C4-2B (cell line): ENCODE measurements around the gene AGO1.

Experiments used
- CTCF ChIP-seq: fragments of 450-650 bp; conservative IDR thresholded peaks from 2 replicates; pipeline ENCODE4 v1.5.1; 2017; ENCODE audit warnings: mild to moderate bottlenecking
- ZFX ChIP-seq: fragments of 450-650 bp; IDR thresholded peaks from 2 replicates; pipeline ENCODE4 v1.6.1; 2017

DNA sequence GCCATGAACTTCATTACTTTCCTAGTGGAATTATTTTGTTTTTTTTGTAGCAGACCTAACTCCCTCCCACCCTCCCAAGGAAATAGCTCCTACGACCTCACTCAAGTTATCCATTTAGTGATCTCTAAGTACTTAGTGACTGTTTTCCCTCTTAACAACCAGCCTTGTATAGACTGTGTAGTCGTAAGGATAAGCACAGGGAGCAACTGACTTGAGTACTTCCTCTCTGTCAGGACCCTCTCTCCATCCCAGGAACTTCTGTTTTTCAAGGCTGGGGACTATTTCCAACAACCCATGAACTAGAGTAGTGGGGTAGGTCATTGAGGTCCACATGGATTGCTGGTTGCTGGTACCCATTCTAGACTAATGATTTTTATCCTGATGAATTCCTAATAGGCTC, 1.9 kb downstream of the AGO1 start:
- TF ChIP-seq CTCF (no peak), ZFX (no peak)
